HEK293 (cell line): ENCODE measurements around the gene NOB1.
"Not testable (repeated sequence)": the region's sequence is repeated elsewhere in the genome, so short reads cannot be mapped to it uniquely, and the experiment has no call there.

ENCODE experiments used
- CTCF ChIA-PET: fragments of 350-600 bp; formaldehyde crosslinking; extraction: SDS; loops from one replicate; lab custom pipeline; 2021; ENCODE audit warnings: antibody characterized with exemption; lab: Yijun Ruan, JAX
- POLR2A ChIA-PET: fragments of 300-600 bp; formaldehyde crosslinking; extraction: SDS; loops from one replicate; lab custom pipeline; 2020; ENCODE audit warnings: antibody characterized with exemption, inconsistent platforms; lab: Yijun Ruan, JAX
- H3K27ac ChIP-seq: fragments of 200-500 bp; sonication (Bioruptor generic); 2 replicates; pipeline ENCODE4 v1.5.1; 2014; ENCODE audit warnings: low read depth, low read length, control low read depth, inconsistent platforms; ENCODE audit errors: extremely low read depth
- H3K36me3 ChIP-seq, 2 experiments: fragments of 200-500 bp in 1 of 2; sonication (Bioruptor generic) in 1 of 2; 1 replicate in 1 of 2; 2 replicates in 1 of 2; pipeline ENCODE4 v1.5.1; 2014 to 2017; ENCODE audit warnings: inconsistent platforms in 2 of 2, low read length in 2 of 2; ENCODE audit not compliant: control insufficient read depth in 2 of 2, insufficient read depth in 1 of 2
- H3K4me1 ChIP-seq: fragments of 200-500 bp; sonication (Bioruptor generic); 2 replicates; pipeline ENCODE4 v1.5.1; 2014; ENCODE audit warnings: mild to moderate bottlenecking, low read length, inconsistent platforms; ENCODE audit not compliant: control insufficient read depth, insufficient read depth
- H3K4me3 ChIP-seq: 2 replicates; pipeline ENCODE4 v1.5.1; 2011; ENCODE audit warnings: low read depth, mild to moderate bottlenecking, control low read depth, low read length, moderate library complexity
- H3K9me3 ChIP-seq: fragments of 200-500 bp; sonication (Bioruptor generic); 2 replicates; pipeline ENCODE4 v1.5.1; 2014; ENCODE audit warnings: low read depth, low read length, inconsistent platforms; ENCODE audit not compliant: control insufficient read depth, insufficient read depth
- CTCF ChIP-seq: fragments of 450-650 bp; formaldehyde crosslinking; IDR thresholded peaks from 2 replicates; pipeline ENCODE4 v1.5.1; 2016; ENCODE audit warnings: missing biosample characterization, missing genetic modification characterization
- GLI2 ChIP-seq: fragments of 450-650 bp; formaldehyde crosslinking; IDR thresholded peaks from 2 replicates; pipeline ENCODE4; 2017; ENCODE audit warnings: missing biosample characterization, missing genetic modification characterization, low read depth, borderline replicate concordance
- HOXA7 ChIP-seq: sonication (generic); formaldehyde crosslinking; IDR thresholded peaks from 2 replicates; pipeline ENCODE4 v1.8.1; 2022; ENCODE audit warnings: missing genetic modification reagents, borderline replicate concordance
- PRDM2 ChIP-seq: fragments of 450-650 bp; formaldehyde crosslinking; IDR thresholded peaks from 2 replicates; pipeline ENCODE4 v1.5.1; 2016; ENCODE audit warnings: missing biosample characterization, missing genetic modification characterization, borderline replicate concordance
- TCF7L2 ChIP-seq: IDR thresholded peaks from 2 replicates; pipeline ENCODE4 v1.6.1; 2011; ENCODE audit warnings: low read depth, mild to moderate bottlenecking, inconsistent platforms, low read length, moderate library complexity, borderline replicate concordance
- ZBTB20 ChIP-seq: fragments of 450-650 bp; formaldehyde crosslinking; IDR thresholded peaks from 2 replicates; pipeline ENCODE4 v1.5.1; 2016; ENCODE audit warnings: missing biosample characterization, missing genetic modification characterization
- ZNF121 ChIP-seq: fragments of 450-650 bp; formaldehyde crosslinking; IDR thresholded peaks from 2 replicates; pipeline ENCODE4 v1.5.1; 2016; ENCODE audit warnings: missing biosample characterization, missing genetic modification characterization
- ZNF19 ChIP-seq: fragments of 450-650 bp; formaldehyde crosslinking; IDR thresholded peaks from 2 replicates; pipeline ENCODE4; 2016; ENCODE audit warnings: missing biosample characterization, missing genetic modification characterization, low read depth
- ZNF23 ChIP-seq: fragments of 450-650 bp; formaldehyde crosslinking; IDR thresholded peaks from 2 replicates; pipeline ENCODE4 v1.5.1; 2016; ENCODE audit warnings: missing biosample characterization, missing genetic modification characterization, borderline replicate concordance
- ZNF354C ChIP-seq: fragments of 450-650 bp; formaldehyde crosslinking; IDR thresholded peaks from 2 replicates; pipeline ENCODE4 v1.5.1; 2016; ENCODE audit warnings: missing biosample characterization, missing genetic modification characterization, low read depth, borderline replicate concordance
- ZNF362 ChIP-seq: fragments of 450-650 bp; formaldehyde crosslinking; IDR thresholded peaks from 2 replicates; pipeline ENCODE4 v1.5.1; 2016; ENCODE audit warnings: missing biosample characterization, missing genetic modification characterization
- ZNF704 ChIP-seq: fragments of 450-650 bp; formaldehyde crosslinking; IDR thresholded peaks from 2 replicates; pipeline ENCODE4 v1.5.1; 2016; ENCODE audit warnings: missing biosample characterization, missing genetic modification characterization
- ZNF792 ChIP-seq: fragments of 450-650 bp; formaldehyde crosslinking; IDR thresholded peaks from 2 replicates; pipeline ENCODE4 v1.5.1; 2016; ENCODE audit warnings: missing biosample characterization, missing genetic modification characterization
- ZSCAN18 ChIP-seq: fragments of 450-650 bp; formaldehyde crosslinking; IDR thresholded peaks from 2 replicates; pipeline ENCODE4 v1.5.1; 2016; ENCODE audit warnings: missing biosample characterization, missing genetic modification characterization

The NOB1 gene

GRCh38 chr16:69731280-69731679 lies 23.4 kb downstream of the NOB1 start:
- H3K4me3 ChIP-seq, H3K4me1 ChIP-seq, H3K9me3 ChIP-seq, CTCF ChIA-PET, H3K36me3 ChIP-seq, POLR2A ChIA-PET, H3K27ac ChIP-seq: not testable (repeated sequence)
- peak; percentile 66; the same call in 1 of the 2 replicates for TF ChIP-seq ZNF121 (tag by site-specific recombination)

GRCh38 chr16:69729030-69729429 lies 25.7 kb downstream of the NOB1 start:
- CTCF ChIA-PET = interaction anchor here (0.6 kb wide), 2 partner anchors 20 to 78 kb away, joined by 3 read pairs; no protein-coding TSS in a partner anchor
- H3K27ac ChIP-seq = not testable (repeated sequence)

GRCh38 chr16:69727916-69728270 lies 26.8 kb downstream of the NOB1 start:
- Histone ChIP-seq H3K9me3 (no peaks in the 10 kb centered on the region), H3K36me3 (no peaks in the 10 kb centered on the region), H3K27ac (no peak overlapping the region), H3K4me3 (no peak overlapping the region), H3K4me1 (no peaks in the 10 kb centered on the region; the same call in 1 of the 2 replicates)
- no peak for TF ChIP-seq ZNF23 (tag by site-specific recombination)
- no peak for TF ChIP-seq ZNF362 (tag by site-specific recombination)
- TF ChIP-seq PRDM2 (tag by site-specific recombination) = no peak
- no peak for TF ChIP-seq TCF7L2
- TF ChIP-seq ZBTB20 (tag by site-specific recombination) = no peak
- TF ChIP-seq HOXA7 (CRISPR knock-in tag) = no peak
- TF ChIP-seq ZNF792 (tag by site-specific recombination) = no peak
- TF ChIP-seq ZNF354C (tag by site-specific recombination) = no peak
- TF ChIP-seq ZNF19 (tag by site-specific recombination) = no peak
- TF ChIP-seq ZNF704 (tag by site-specific recombination) = no peak
- no peak for TF ChIP-seq ZSCAN18 (tag by site-specific recombination)
- no peak for TF ChIP-seq GLI2 (tag by site-specific recombination)
- ChIA-PET CTCF (interaction anchor here (0.6 to 2.5 kb wide), 2 partner anchors 26 to 334 kb away, joined by 3 to 6 read pairs; partner anchors contain the start of gene NOB1), POLR2A (interaction anchor here (0.5 to 1.0 kb wide), 3 partner anchors 19 to 39 kb away, joined by 3 to 4 read pairs (median 3); no protein-coding TSS in a partner anchor)

More at GRCh38 chr16:69729030-69729429, 25.7 kb downstream of the NOB1 start:
- H3K4me1 ChIP-seq, H3K9me3 ChIP-seq, H3K36me3 ChIP-seq, H3K4me3 ChIP-seq: not testable (repeated sequence)
- POLR2A ChIA-PET = interaction anchor here (0.5 kb wide), 1 partner anchor 825 kb away, joined by 4 read pairs; no protein-coding TSS in a partner anchor
- TF ChIP-seq ZNF121 (tag by site-specific recombination) (peak; percentile 79), CTCF (0 out of 2 replicates have a peak, but pooled peaks have one; percentile 6)
